Measurements from ENCODE around the gene SCYL1.

- TF ChIP-seq CTCF (IDR thresholded peaks at IDR 0.05; ENCODE audit: low read depth, low read length), result no peak
- TF ChIP-seq EZH2phosphoT487 (IDR thresholded peaks at IDR 0.05; ENCODE audit: low read depth), result no peak
Observed at GRCh38 chr11:65577756-65578109, 52.9 kb downstream of the SCYL1 start.

Data from OCI-LY3 (cell line).